ENCODE data around the gene FILIP1. TPM values are rescaled to one million over a fixed set of nuclear protein-coding genes. Genes with fewer than 3 reads are reported as not detected.

FILIP1 gene
- total RNA-seq, 1 experiment from 2014 or later, result not detected

- no peak for DNase-seq (ENCODE audit: extremely low read depth, low read depth)
Observed at GRCh38 chr6:75278474-75279077, 215.0 kb downstream of the FILIP1 start.

- DNase-seq (ENCODE audit: extremely low read depth, low read depth), result no peak
Observed at GRCh38 chr6:75275067-75275466, 218.5 kb downstream of the FILIP1 start.

- no peak for DNase-seq (ENCODE audit: extremely low read depth, low read depth)
Observed at GRCh38 chr6:75273009-75273408, 220.6 kb downstream of the FILIP1 start.

GRCh38 chr6:75272145-75272840 is 221.3 kb downstream of the FILIP1 start:
- DNase-seq (ENCODE audit: extremely low read depth, low read depth), result no peak

GRCh38 chr6:75268988-75269354 is 224.6 kb downstream of the FILIP1 start:
- DNase-seq (ENCODE audit: extremely low read depth, low read depth), result no peak

GRCh38 chr6:75268121-75268987 is 225.2 kb downstream of the FILIP1 start:
- no peak for DNase-seq (ENCODE audit: extremely low read depth, low read depth)

GRCh38 chr6:75267461-75267860 is 226.1 kb downstream of the FILIP1 start:
- DNase-seq (ENCODE audit: extremely low read depth, low read depth), result no peak

- peak; percentile 28 for DNase-seq (ENCODE audit: extremely low read depth, low read depth)
Observed at GRCh38 chr6:75266716-75267291, 226.8 kb downstream of the FILIP1 start.

GRCh38 chr6:75263401-75263750 is 230.2 kb downstream of the FILIP1 start:
- no peak for DNase-seq (ENCODE audit: extremely low read depth, low read depth)

GRCh38 chr6:75262716-75263400 is 230.7 kb downstream of the FILIP1 start:
- DNase-seq (ENCODE audit: extremely low read depth, low read depth), result no peak

GRCh38 chr6:75261299-75261698 is 232.3 kb downstream of the FILIP1 start:
- no peak for DNase-seq (ENCODE audit: extremely low read depth, low read depth)

GRCh38 chr6:75257343-75258087 is 236.1 kb downstream of the FILIP1 start:
- DNase-seq (ENCODE audit: extremely low read depth, low read depth), result no peak

- DNase-seq (ENCODE audit: extremely low read depth, low read depth), result no peak
Observed at GRCh38 chr6:75250552-75250951, 243.0 kb downstream of the FILIP1 start.

GRCh38 chr6:75249837-75250236 is 243.8 kb downstream of the FILIP1 start:
- DNase-seq (ENCODE audit: extremely low read depth, low read depth), result no peak

GRCh38 chr6:75246386-75246785 is 247.2 kb downstream of the FILIP1 start:
- DNase-seq (ENCODE audit: extremely low read depth, low read depth), result no peak

GRCh38 chr6:75244063-75244584 is 249.5 kb downstream of the FILIP1 start:
- DNase-seq (ENCODE audit: extremely low read depth, low read depth), result no peak

- peak; percentile 90 for DNase-seq (ENCODE audit: extremely low read depth, low read depth)
Observed at GRCh38 chr6:75243333-75244062, 250.1 kb downstream of the FILIP1 start, which contains the start of gene COX7A2. COX7A2 (minus strand) TSS chr6:75243801; CDS start chr6:75243734, 67 bp downstream.
